Measurements from ENCODE around the gene PSEN2. TPM values are rescaled to one million over a fixed set of nuclear protein-coding genes. Genes with fewer than 3 reads are reported as not detected.

Gene PSEN2
- total RNA-seq, 1 donor = 13.1 TPM

DNA sequence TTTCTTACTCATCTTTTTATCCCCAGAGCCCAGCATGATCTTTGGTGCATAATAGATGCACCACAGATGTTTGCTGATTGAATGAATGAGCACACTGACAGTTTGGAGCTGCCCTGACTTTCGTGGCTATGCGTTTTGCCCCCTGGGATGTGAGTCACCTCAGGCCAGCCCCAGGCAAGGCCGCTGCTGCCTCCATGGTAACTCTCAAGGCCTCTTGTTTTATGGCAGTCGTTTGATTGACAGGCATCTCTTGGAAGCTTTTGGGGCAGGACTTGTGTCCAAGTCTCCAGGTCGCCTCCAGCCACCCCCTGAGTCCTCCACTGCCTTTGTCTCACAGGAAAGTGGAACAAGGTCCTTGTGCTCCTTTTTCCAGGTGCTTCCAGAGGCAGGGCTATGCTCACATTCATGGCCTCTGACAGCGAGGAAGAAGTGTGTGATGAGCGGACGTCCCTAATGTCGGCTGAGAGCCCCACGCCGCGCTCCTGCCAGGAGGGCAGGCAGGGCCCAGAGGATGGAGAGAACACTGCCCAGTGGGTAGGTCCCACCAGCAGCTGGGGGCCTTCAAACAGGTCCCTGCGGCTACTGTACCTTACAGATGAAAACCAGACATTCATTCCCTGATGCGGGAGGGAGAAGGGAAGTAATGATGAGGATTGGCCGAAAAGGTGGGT lies 11.2 kb downstream of the PSEN2 start:
- no peak overlapping the region for H3K4me3 ChIP-seq (ENCODE audit: low read depth, low read length)
- DNase-seq (ENCODE audit: low read depth) = no peak
- TF ChIP-seq, protein P1, sequence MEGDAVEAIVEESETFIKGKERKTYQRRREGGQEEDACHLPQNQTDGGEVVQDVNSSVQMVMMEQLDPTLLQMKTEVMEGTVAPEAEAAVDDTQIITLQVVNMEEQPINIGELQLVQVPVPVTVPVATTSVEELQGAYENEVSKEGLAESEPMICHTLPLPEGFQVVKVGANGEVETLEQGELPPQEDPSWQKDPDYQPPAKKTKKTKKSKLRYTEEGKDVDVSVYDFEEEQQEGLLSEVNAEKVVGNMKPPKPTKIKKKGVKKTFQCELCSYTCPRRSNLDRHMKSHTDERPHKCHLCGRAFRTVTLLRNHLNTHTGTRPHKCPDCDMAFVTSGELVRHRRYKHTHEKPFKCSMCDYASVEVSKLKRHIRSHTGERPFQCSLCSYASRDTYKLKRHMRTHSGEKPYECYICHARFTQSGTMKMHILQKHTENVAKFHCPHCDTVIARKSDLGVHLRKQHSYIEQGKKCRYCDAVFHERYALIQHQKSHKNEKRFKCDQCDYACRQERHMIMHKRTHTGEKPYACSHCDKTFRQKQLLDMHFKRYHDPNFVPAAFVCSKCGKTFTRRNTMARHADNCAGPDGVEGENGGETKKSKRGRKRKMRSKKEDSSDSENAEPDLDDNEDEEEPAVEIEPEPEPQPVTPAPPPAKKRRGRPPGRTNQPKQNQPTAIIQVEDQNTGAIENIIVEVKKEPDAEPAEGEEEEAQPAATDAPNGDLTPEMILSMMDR (IDR thresholded peaks at IDR 0.05; ENCODE audit: insufficient read depth, low read length) = no peak

GRCh38 chr1:226882187-226882586 lies 11.8 kb downstream of the PSEN2 start:
- no peak overlapping the region for H3K4me3 ChIP-seq (ENCODE audit: low read depth, low read length)
- peak; percentile 14 for DNase-seq (ENCODE audit: low read depth)
- TF ChIP-seq, protein P1 (IDR thresholded peaks at IDR 0.05; ENCODE audit: insufficient read depth, low read length) = no peak

- peak; percentile 53 for DNase-seq (ENCODE audit: low read depth)
- peak overlapping the region; percentile 37 for H3K4me3 ChIP-seq (ENCODE audit: low read depth, low read length)
- TF ChIP-seq, protein P1 (IDR thresholded peaks at IDR 0.05; ENCODE audit: insufficient read depth, low read length) = no peak
These were observed 12.4 kb downstream of the PSEN2 start for GRCh38 chr1:226882631-226883409.

- no peak for DNase-seq (ENCODE audit: low read depth)
- TF ChIP-seq, protein P1 (IDR thresholded peaks at IDR 0.05; ENCODE audit: insufficient read depth, low read length) = no peak
- H3K4me3 ChIP-seq (ENCODE audit: low read depth, low read length) = no peak overlapping the region
These were observed 13.2 kb downstream of the PSEN2 start for GRCh38 chr1:226883630-226884029.

DNA sequence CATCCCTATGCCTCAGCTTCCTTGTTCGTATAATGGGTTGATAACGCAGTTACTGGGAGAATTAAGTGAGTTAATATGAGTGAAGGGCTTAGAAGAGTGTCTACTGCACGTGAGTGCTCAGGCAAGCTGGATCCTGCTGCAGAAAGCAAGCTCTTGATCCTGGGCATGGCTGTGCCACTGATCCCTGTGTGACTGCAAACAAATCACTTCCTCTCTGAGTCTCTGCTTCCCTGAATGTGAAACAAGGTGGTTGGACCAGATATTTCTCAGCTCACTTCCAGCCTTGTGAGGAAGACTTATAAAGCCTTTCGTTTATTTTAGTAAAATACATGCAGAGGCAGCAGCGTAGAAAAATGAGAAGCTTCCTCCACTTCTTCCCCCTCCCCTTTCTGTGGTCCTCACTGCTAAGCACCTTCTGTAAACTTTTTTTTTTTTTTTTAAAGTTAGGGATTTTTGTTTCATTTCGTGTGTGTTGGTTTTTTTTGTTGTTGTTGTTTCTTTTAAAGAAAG lies 13.8 kb downstream of the PSEN2 start:
- H3K4me3 ChIP-seq (ENCODE audit: low read depth, low read length) = no peak overlapping the region
- TF ChIP-seq, protein P1 (IDR thresholded peaks at IDR 0.05; ENCODE audit: insufficient read depth, low read length) = no peak
- no peak for DNase-seq (ENCODE audit: low read depth)

GRCh38 chr1:226884966-226885820 lies 14.8 kb downstream of the PSEN2 start:
- no peak overlapping the region for H3K4me3 ChIP-seq (ENCODE audit: low read depth, low read length)
- TF ChIP-seq, protein P1 (IDR thresholded peaks at IDR 0.05; ENCODE audit: insufficient read depth, low read length) = no peak
- DNase-seq (ENCODE audit: low read depth) = no peak
